Pulmonary artery endothelial cell (primary cell): ENCODE measurements around the gene GLDN. TPM values are rescaled to one million over a fixed set of nuclear protein-coding genes. Genes with fewer than 3 reads are reported as not detected.
A peak's percentile ranks its signal among the peaks of the same experiment; 100 is the strongest.

Experiments used
- DNase-seq: peaks from one replicate; pipeline ENCODE4 v3.0.0-alpha.2; 2011; ENCODE audit warnings: low read depth, low spot score
- total RNA-seq: library from RNA; depleted of rRNA; stranded (reverse); fragments of >200 nt; gene quantifications from 2 replicates; pipeline ENCODE4 v1.2.3, GENCODE V29; 2014

Gene GLDN
- total RNA-seq, 1 donor from 2014 or later: not detected

GRCh38 chr15:51356147-51356546 is 14.7 kb downstream of the GLDN start:
- DNase-seq: no peak

DNA sequence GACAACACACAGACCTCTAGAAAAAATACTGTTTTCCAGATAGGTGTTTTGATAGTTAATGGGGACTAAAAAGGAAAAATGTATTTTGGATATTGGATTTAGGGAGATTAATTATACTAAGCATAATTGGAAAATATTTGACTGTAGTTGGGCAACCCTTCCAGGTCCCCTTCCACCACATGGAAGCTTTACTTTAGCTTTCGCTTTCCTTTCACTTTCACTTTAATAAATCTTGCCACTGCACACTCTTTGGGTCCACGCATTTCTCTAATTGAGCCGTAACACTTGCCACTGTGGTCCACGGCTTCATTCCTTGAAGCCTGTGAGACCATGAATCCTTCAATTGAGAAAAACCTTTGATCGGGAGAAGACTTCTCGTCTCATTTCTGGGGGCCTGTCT is 15.5 kb downstream of the GLDN start:
- no peak for DNase-seq

DNA sequence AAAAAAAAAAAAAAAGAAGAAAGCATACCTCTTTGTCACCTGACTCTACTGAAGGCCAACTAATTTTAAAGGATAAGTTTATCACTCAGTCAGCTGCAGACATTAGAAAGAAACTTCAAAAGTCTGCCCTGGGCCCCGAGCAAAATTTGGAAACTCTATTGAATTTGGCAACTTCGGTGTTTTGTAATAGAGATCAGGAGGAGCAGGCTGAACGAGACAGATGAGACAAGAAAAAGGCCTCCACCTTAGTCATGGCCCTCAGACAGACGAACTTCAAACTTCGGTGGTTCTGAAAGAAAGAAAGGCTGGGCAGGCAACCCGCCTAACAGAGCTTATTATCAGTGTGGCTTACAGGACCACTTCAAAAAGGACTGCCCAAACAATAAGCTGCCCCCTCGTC is 18.5 kb downstream of the GLDN start:
- DNase-seq: no peak

GRCh38 chr15:51363383-51363782 is 21.9 kb downstream of the GLDN start:
- no peak for DNase-seq

GRCh38 chr15:51365417-51365816 is 24.0 kb downstream of the GLDN start:
- no peak for DNase-seq

DNA sequence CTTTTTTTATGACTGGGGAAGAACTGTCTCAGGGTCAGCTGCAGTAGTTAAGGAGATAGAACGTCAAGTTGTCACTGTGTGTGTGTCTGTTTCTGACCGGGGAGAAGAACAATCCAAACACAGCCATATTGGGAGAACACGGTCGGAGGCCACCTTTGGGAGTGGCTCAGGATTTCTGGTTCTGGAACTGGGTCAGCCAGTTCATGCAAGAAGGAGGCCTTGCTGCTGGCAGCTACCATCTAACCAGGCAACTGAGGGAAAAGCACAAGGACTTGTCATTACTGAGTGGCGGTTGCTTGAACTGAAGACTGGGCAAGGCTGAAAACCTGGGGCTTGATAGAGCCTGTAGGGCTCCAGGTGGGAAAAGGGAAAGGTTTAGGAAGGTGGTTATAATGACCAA is 24.6 kb downstream of the GLDN start:
- no peak for DNase-seq

GRCh38 chr15:51366920-51367319 is 25.5 kb downstream of the GLDN start:
- no peak for DNase-seq

DNA sequence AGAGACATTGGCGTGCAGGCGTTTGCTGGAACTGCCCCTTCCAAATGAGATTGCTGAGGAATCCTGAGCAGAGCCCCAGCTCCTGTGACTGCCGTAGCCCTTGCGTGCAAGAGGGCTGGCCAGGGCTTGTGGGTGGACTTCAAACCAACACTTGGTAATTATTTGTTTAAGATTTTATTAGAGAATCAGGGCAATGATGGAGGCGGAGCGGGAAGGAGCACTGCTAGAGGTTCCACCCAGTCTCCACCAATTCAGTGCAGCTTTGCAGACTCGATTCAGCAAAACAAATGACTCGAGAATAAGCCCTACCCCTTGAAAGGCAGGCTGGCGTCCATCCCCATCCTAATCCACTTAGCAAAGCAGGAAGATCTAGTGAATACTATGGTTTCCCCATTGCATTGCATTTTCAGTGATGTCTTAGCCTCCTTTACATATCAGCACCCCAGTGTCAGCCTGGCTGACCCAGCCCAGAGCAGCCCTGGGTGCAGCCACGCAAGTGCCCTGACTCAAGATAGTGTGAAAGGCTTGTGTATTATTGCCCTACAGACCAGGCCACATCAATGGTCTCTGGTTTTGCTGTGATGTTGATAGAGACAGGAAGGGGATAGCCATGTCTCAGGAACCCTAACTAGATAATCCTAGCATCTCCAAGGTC is 26.0 kb downstream of the GLDN start:
- DNase-seq: no peak

DNA sequence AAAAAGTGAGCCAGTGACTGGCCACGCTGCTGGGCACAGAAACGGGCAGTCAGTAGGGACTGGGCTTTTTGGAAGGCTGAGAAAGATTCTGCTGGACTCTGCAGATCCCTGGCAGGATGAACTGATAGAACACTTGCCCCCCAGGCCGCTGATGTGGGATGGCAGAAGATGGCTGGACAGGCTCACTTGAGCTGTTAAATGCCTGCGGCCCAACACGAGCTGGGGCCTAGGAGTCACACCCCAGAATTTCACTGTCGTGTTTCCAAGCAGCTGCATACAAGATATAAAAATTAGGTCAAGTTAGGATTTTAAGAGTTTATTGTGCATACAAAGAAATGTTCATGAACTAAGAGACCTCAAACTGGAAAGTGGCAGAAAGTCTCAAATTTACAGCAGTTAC is 26.9 kb downstream of the GLDN start:
- DNase-seq: no peak

GRCh38 chr15:51368751-51369450 is 27.4 kb downstream of the GLDN start:
- no peak for DNase-seq

DNA sequence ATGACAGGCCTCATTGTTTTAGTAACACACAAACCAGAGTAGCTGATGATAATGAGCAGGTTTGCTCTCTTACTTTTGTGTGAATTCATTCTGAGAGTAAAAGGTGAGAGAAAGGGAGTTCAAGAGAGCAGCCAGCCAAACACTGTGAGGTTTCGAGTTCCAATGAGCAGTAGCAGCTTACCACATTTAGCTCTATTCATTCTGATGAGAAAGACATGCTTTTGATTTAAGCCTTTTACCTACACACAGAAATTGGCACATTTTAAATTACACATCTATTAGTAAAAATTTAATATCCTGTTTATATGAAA is 28.0 kb downstream of the GLDN start:
- no peak for DNase-seq

GRCh38 chr15:51371266-51371665 is 29.8 kb downstream of the GLDN start:
- DNase-seq: no peak

DNA sequence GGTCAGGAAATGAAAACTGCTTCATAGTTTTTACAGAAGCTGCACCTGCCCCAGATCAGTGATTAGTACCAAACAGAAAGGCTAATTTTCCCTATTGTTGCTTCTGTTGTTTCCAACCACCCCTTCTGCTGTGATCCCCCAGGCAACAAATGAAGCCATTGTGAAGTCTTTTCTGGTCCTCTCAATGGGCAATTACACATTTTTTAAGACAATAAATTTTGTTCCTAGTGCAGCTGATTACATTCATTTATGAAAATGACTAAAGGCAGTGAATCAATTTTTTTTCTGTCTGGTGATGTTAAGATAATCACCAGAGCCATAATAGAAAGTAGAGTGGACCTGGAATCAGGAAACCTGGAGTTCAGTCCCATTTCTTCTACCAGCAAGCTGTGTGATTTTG is 32.7 kb downstream of the GLDN start:
- DNase-seq: no peak

DNA sequence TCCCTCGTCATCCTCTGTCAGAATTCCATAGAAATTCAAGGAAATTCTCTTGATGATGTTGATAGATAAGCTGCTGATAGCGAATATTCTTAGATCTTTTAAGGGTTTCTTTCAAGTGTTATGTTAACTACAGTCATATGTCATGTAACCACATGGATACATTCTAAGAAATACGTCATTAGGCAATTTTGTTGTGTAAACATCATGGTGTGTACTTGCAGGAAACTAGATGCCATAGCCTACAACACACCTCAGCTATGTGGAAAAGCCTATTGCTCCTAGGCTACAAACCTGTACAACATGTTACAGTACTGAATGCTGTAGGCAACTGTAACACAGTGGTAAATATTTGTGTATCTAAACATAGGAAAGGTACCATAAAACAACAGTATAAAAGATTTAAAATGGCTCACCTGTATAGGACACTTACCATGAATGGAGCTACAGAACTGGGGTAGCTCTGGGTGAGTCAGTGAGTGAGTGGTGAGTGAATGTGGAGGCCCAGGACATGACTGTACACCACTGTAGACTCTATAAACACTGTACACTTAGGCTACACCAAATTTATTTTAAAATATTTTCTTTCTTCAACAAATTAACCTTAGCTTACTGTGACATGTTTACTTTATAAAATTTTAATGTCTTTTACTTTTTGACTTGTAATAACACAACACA is 34.6 kb downstream of the GLDN start:
- no peak for DNase-seq

GRCh38 chr15:51377038-51377786 is 35.8 kb downstream of the GLDN start:
- DNase-seq: no peak

- DNase-seq: no peak
These were observed 37.0 kb downstream of the GLDN start for GRCh38 chr15:51378406-51378805.

DNA sequence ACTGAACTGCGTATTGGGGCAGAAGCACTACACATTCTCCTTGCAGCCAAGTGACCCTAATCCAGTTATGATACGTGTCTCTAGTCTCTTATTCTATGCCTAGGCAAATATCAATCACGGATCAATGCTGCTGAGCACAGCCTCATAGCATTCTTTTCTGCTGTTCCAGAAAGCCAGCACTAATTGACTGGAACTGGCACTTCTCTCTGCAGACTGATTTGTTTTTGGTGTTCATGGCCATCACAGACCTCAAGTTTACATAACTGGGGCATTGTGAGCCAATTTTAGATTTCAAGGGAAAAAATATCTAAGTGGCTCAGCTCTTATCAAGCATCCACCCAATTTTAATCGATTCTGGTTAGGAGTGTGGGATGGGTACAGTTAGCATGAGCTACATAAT is 37.9 kb downstream of the GLDN start:
- no peak for DNase-seq

- DNase-seq: peak; percentile 27
These were observed 39.7 kb downstream of the GLDN start for GRCh38 chr15:51380999-51381806.

DNA sequence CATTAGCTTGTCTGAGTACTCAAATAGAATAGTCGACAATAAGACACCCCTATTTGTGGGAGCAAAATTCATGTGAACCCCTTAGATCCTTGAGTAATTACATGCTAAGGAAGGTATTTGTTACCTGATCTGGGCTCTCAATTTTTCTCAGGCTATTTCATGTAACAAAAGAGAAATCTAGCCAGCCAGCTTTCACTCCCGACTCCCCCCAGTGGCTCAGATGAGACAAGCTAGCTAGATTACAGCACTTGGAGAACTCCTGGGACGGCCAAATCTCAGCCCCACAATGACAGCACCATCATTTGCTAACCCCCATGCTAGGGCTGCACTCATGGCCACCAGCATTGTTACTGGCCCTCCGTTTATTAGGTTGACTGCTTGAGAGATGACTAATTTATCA is 41.3 kb downstream of the GLDN start:
- DNase-seq: no peak

GRCh38 chr15:51386029-51386428 is 44.6 kb downstream of the GLDN start:
- no peak for DNase-seq

DNA sequence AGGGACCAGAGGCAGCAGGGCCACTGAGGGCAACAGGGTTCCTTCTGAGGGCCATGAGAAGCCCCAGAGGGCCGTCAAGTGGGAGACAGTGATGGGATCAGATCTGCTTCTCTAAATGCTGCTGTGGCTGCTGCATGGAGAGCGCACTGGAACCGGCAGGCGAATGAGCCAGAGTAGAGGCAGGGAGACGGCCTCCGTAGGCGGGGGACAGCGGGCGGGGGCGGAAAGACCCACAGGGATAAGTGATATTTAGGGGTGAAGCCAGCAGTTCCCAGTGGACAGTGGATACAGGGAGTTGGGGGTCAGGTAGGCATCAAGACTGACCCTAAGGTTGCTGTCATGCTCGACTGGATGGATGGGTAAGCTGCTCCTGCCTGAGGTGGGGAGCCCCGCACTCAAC is 45.0 kb downstream of the GLDN start:
- DNase-seq: no peak
